Activated T-helper 2 cell treated with anti-CD3 and anti-CD28 coated beads, Interferon-gamma antibody, Interleukin-2, Interleukin-4, amounts not matched to agents 10 μg/mL and 5 μg/mL and 100 μg/mL, durations not matched to agents 14 hours and 24 hours and 36 hours (primary cell): ENCODE data around the gene RPS10. TPM values are rescaled to one million over a fixed set of nuclear protein-coding genes. Genes with fewer than 3 reads are reported as not detected.

Experiments used
- DNase-seq: peaks from one replicate; pipeline ENCODE4 v3.0.0; 2021; ENCODE audit warnings: low spot score
- H3K27ac Mint-ChIP-seq: one replicate; pipeline ENCODE4 v1.8.0; 2021; ENCODE audit warnings: mixed read lengths
- H3K27me3 Mint-ChIP-seq: one replicate; pipeline ENCODE4 v1.8.0; 2021; ENCODE audit warnings: low read depth, mixed read lengths
- H3K36me3 Mint-ChIP-seq: one replicate; pipeline ENCODE4 v1.8.0; 2021; ENCODE audit warnings: low read depth, mixed read lengths
- H3K4me1 Mint-ChIP-seq: one replicate; pipeline ENCODE4 v1.8.0; 2021; ENCODE audit warnings: low read depth, mixed read lengths
- H3K4me3 Mint-ChIP-seq: one replicate; pipeline ENCODE4 v1.8.0; 2021; ENCODE audit warnings: low read depth, mild to moderate bottlenecking, moderate library complexity, mixed read lengths
- H3K9me3 Mint-ChIP-seq: one replicate; pipeline ENCODE4 v1.8.0; 2021; ENCODE audit warnings: mixed read lengths
- intact Hi-C: fragments of 100-400 bp; cut with micrococcal nuclease; formaldehyde crosslinking; loops from one replicate; pipeline ENCODE4 v1.15.1; 2023
- total RNA-seq: library from RNA; stranded (reverse); gene quantifications from 2 replicates; pipeline ENCODE4 v1.2.3, GENCODE V29; 2022

RPS10 gene
- 1,642 and 1,684 TPM in 2 replicates for total RNA-seq

GRCh38 chr6:34425498-34426410, at the start of gene RPS10:
RPS10 (minus strand) TSS chr6:34426069; CDS start chr6:34425221, 848 bp downstream.
- Mint-ChIP-seq H3K4me3 (peak within 1 kb of the TSS; percentile 98), H3K4me1 (peaks cover 24% of the 10 kb centered on the region), H3K27me3 (peaks cover 3% of the 10 kb centered on the region), H3K36me3 (peaks cover 45% of the 10 kb centered on the region), H3K9me3 (no peaks in the 10 kb centered on the region), H3K27ac (peak within 1 kb of the TSS; percentile 98)
- DNase-seq = peak; percentile 86
- intact Hi-C loops = loop anchor here (1.0 to 2.0 kb wide), 2 partner anchors 33 to 229 kb away; partner anchors contain the start of gene NUDT3

DNA sequence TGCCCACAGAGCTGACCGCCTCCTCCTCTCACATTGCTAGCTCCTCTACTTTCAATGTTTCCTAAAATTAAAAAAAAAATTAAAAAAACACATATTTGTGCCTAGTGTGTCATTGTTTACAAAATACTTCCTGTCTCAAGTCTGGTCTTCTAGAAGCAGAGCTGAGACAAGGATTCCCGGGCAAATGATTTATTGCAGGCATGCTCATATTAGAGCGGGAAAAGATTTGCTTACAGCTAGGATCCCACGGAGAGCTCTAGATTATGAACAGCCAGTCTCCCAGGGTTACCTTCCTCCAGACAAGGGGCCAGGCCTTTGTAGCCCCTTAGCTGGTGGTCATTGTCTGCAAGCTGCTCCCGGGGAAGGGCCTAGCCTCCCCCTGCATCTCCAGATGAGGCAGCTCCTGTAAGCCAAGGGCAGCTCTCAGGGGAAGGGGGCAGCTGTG, 49.4 kb upstream of the RPS10 start:
- Mint-ChIP-seq H3K27me3 (no peaks in the 10 kb centered on the region), H3K4me1 (no peaks in the 10 kb centered on the region), H3K4me3 (no peak overlapping the region), H3K36me3 (no peaks in the 10 kb centered on the region), H3K9me3 (no peaks in the 10 kb centered on the region), H3K27ac (no peak overlapping the region)
- intact Hi-C loops = no loop called here
- no peak for DNase-seq

DNA sequence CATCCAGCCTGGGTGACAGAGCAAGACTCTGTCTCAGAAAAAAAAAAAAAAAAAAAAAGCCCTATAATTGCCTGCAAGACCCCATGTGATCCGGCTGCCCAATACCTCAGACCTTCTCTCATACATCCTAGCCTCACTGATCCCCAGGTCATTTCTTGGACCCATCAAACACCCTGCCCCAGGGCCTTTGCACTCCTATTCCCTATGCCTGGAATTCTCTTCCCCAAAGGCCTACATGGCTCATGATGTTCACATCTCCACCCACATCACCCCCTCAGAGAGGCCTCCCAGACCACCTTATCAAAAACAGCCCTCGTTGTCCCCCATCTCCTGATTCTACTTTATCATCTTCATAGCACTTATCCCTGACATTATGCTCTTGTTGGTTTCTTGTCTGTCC, 48.9 kb upstream of the RPS10 start:
- intact Hi-C loops = no loop called here
- Mint-ChIP-seq H3K27me3 (no peaks in the 10 kb centered on the region), H3K4me1 (no peaks in the 10 kb centered on the region), H3K4me3 (no peak overlapping the region), H3K36me3 (no peaks in the 10 kb centered on the region), H3K27ac (no peak overlapping the region), H3K9me3 (no peaks in the 10 kb centered on the region)
- no peak for DNase-seq

DNA sequence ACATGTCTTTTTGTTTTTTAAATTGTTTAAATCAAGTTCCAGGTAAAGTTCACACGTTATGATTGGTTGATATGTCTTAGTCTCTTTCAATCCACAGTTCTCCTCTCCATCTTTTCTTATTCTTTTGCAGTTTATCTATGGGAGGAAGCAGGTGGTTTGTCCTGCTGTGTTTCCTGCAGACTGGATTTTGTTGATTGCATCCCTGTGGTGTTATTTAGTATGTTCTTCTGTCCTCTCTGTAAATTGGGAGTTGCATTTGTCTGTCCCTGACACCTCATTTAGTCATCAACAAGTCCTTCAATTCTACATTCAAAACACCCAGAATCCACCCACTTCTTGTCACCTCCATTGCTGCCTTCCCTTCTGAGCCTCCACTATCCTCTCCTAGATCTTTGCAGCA, 48.1 kb upstream of the RPS10 start:
- intact Hi-C loops = no loop called here
- no peak overlapping the region for H3K27ac Mint-ChIP-seq
- no peaks in the 10 kb centered on the region for H3K36me3 Mint-ChIP-seq
- no peak for DNase-seq
- no peak overlapping the region for H3K4me3 Mint-ChIP-seq
- H3K27me3 Mint-ChIP-seq = no peaks in the 10 kb centered on the region
- H3K4me1 Mint-ChIP-seq = no peaks in the 10 kb centered on the region
- no peaks in the 10 kb centered on the region for H3K9me3 Mint-ChIP-seq

- Mint-ChIP-seq H3K9me3 (no peaks in the 10 kb centered on the region), H3K36me3 (no peaks in the 10 kb centered on the region), H3K4me3 (no peak overlapping the region), H3K4me1 (no peaks in the 10 kb centered on the region), H3K27me3 (peaks cover 3% of the 10 kb centered on the region), H3K27ac (no peak overlapping the region)
- intact Hi-C loops = no loop called here
- DNase-seq = no peak
Measured at GRCh38 chr6:34472425-34472824, 46.6 kb upstream of the RPS10 start.

DNA sequence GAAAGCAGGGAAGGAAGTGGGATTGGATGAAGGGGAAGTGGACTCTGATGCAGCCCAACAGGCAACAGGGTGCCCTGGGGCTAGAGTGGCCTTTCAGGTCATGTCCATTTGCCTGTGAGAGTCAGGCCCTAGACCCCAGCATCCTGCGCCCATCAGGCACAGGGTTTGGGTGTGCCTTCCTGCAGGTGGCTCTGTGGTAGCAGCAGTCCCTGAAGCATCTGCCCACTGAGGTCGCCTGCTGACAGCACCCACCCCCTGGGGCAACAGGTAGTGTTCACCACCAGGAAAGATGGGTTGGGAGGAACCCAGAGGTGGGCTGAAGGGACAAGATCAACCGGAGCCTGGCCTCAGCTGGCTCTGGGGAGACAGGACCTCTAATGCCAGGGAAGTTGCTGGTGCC, 43.6 kb upstream of the RPS10 start:
- no peak overlapping the region for H3K27ac Mint-ChIP-seq
- peaks cover 19% of the 10 kb centered on the region for H3K27me3 Mint-ChIP-seq
- H3K4me3 Mint-ChIP-seq = no peak overlapping the region
- no peaks in the 10 kb centered on the region for H3K9me3 Mint-ChIP-seq
- no peak for DNase-seq
- H3K36me3 Mint-ChIP-seq = no peaks in the 10 kb centered on the region
- peaks cover 6% of the 10 kb centered on the region for H3K4me1 Mint-ChIP-seq
- intact Hi-C loops = no loop called here

- peaks cover 19% of the 10 kb centered on the region for H3K27me3 Mint-ChIP-seq
- intact Hi-C loops = no loop called here
- H3K36me3 Mint-ChIP-seq = no peaks in the 10 kb centered on the region
- peaks cover 6% of the 10 kb centered on the region for H3K4me1 Mint-ChIP-seq
- H3K27ac Mint-ChIP-seq = no peak overlapping the region
- H3K9me3 Mint-ChIP-seq = no peaks in the 10 kb centered on the region
- H3K4me3 Mint-ChIP-seq = no peak overlapping the region
- DNase-seq = no peak
Measured at GRCh38 chr6:34468378-34468892, 42.6 kb upstream of the RPS10 start.

GRCh38 chr6:34466242-34467185, 40.6 kb upstream of the RPS10 start:
- H3K4me3 Mint-ChIP-seq = no peak overlapping the region
- no peak for DNase-seq
- H3K27me3 Mint-ChIP-seq = peaks cover 22% of the 10 kb centered on the region
- H3K4me1 Mint-ChIP-seq = peaks cover 6% of the 10 kb centered on the region
- H3K36me3 Mint-ChIP-seq = no peaks in the 10 kb centered on the region
- no peak overlapping the region for H3K27ac Mint-ChIP-seq
- no peaks in the 10 kb centered on the region for H3K9me3 Mint-ChIP-seq
- intact Hi-C loops = no loop called here

- H3K36me3 Mint-ChIP-seq = no peaks in the 10 kb centered on the region
- peaks cover 6% of the 10 kb centered on the region for H3K4me1 Mint-ChIP-seq
- H3K27me3 Mint-ChIP-seq = peaks cover 22% of the 10 kb centered on the region
- no peak for DNase-seq
- intact Hi-C loops = no loop called here
- peak within 1 kb of the TSS; percentile 45 for H3K4me3 Mint-ChIP-seq
- no peaks in the 10 kb centered on the region for H3K9me3 Mint-ChIP-seq
- H3K27ac Mint-ChIP-seq = no peak within 1 kb of the TSS
Measured at GRCh38 chr6:34465531-34466241, 39.8 kb upstream of the RPS10 start, which contains the start of gene PACSIN1. PACSIN1 (plus strand) TSS chr6:34466076; CDS start chr6:34526306, 60,230 bp downstream.

DNA sequence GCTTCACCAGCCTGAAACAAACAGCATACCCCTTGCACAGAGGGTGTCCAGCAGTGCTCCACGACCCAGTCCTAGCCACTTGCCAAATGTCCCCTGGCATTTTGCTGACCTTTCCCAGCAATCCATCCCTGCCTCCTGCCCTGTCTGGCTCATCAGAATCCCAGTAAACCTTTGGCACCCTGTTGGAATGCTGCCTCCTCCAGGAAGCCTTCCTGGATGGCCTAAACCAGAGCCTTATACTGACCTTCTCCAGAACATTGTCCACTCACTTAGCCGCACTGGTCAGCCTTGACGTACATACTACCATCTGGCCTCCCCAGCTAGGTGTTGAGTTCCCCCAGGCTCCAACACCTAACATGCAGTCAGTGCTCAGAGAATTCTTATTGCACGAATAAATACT, 38.0 kb upstream of the RPS10 start:
- Mint-ChIP-seq H3K27ac (no peak overlapping the region), H3K9me3 (no peaks in the 10 kb centered on the region), H3K4me1 (peaks cover 6% of the 10 kb centered on the region), H3K36me3 (no peaks in the 10 kb centered on the region), H3K27me3 (peaks cover 22% of the 10 kb centered on the region), H3K4me3 (no peak overlapping the region)
- no peak for DNase-seq
- intact Hi-C loops = no loop called here

DNA sequence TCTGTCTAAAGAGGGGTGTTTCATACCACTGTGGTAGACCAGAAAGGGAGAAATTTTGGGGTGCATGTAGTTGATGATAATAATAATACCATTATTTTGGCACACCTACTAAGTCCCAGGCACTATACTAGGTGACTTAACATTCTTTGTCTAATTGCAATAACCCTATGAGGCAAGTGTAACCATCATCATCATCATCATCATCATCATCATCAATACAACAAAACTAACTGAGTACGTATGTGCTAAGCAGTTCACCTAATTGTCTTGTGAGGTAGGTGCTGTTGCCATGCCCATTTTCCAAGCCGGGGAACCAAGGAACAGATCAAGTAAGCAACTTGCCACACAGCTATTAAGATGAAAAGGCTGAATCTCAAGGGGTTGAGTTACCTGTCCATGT, 37.4 kb upstream of the RPS10 start:
- DNase-seq = no peak
- intact Hi-C loops = no loop called here
- H3K27ac Mint-ChIP-seq = no peak overlapping the region

DNA sequence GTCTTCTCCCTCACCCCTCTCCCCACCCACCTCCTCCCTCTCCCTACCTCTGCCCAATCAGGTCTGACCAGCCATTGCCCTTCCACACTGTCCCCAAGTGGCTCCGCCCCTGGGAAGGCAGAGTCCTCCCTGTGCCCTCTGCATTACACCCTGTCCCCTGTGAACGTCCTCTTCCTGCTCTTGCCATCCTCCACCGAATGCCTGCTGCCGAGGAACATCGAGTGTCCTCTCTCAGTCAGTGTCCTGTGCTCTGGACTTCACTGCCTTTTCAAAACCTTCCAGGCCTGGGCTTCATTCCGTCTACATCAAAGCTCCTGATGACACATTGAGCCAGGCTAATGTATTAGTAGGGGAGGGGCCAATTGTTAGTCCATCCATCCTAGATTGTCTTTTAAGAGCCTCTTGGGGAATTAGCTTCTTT, 36.7 kb upstream of the RPS10 start:
- H3K4me3 Mint-ChIP-seq = no peak overlapping the region
- H3K27ac Mint-ChIP-seq = no peak overlapping the region

More for the DNA sequence above, 37.4 kb upstream of the RPS10 start:
- Mint-ChIP-seq H3K4me1 (peaks cover 6% of the 10 kb centered on the region), H3K36me3 (no peaks in the 10 kb centered on the region), H3K9me3 (no peaks in the 10 kb centered on the region), H3K4me3 (no peak overlapping the region), H3K27me3 (peaks cover 19% of the 10 kb centered on the region)

More for the DNA sequence above, 36.7 kb upstream of the RPS10 start:
- no peaks in the 10 kb centered on the region for H3K36me3 Mint-ChIP-seq
- intact Hi-C loops = no loop called here
- no peak for DNase-seq
- peaks cover 6% of the 10 kb centered on the region for H3K4me1 Mint-ChIP-seq
- no peaks in the 10 kb centered on the region for H3K9me3 Mint-ChIP-seq
- peaks cover 19% of the 10 kb centered on the region for H3K27me3 Mint-ChIP-seq
